Measurements from ENCODE around the gene CDC40. TPM values are rescaled to one million over a fixed set of nuclear protein-coding genes. Genes with fewer than 3 reads are reported as not detected.

CDC40 gene
- total RNA-seq, 1 donor: 21.8 TPM

- DNase-seq (ENCODE audit: low read depth): no peak
- H3K4me3 ChIP-seq (ENCODE audit: low read depth, low read length): no peak overlapping the region
- TF ChIP-seq CTCF (IDR thresholded peaks at IDR 0.05; ENCODE audit: insufficient read depth, low read length): no peak
These were observed 3.2 kb downstream of the CDC40 start for GRCh38 chr6:110183292-110183885.

- TF ChIP-seq CTCF (IDR thresholded peaks at IDR 0.05; ENCODE audit: insufficient read depth, low read length): no peak
- H3K4me3 ChIP-seq (ENCODE audit: low read depth, low read length): no peak overlapping the region
- DNase-seq (ENCODE audit: low read depth): no peak
These were observed 5.7 kb downstream of the CDC40 start for GRCh38 chr6:110185879-110186278.

GRCh38 chr6:110188791-110189190 lies 8.6 kb downstream of the CDC40 start:
- no peak for DNase-seq (ENCODE audit: low read depth)
- TF ChIP-seq CTCF (IDR thresholded peaks at IDR 0.05; ENCODE audit: insufficient read depth, low read length): no peak
- no peak overlapping the region for H3K4me3 ChIP-seq (ENCODE audit: low read depth, low read length)

GRCh38 chr6:110190726-110191125 lies 10.5 kb downstream of the CDC40 start:
- DNase-seq (ENCODE audit: low read depth): no peak
- H3K4me3 ChIP-seq (ENCODE audit: low read depth, low read length): no peak overlapping the region
- TF ChIP-seq CTCF (IDR thresholded peaks at IDR 0.05; ENCODE audit: insufficient read depth, low read length): no peak

GRCh38 chr6:110191477-110191876 lies 11.2 kb downstream of the CDC40 start:
- DNase-seq (ENCODE audit: low read depth): no peak
- no peak for TF ChIP-seq CTCF (IDR thresholded peaks at IDR 0.05; ENCODE audit: insufficient read depth, low read length)
- H3K4me3 ChIP-seq (ENCODE audit: low read depth, low read length): no peak overlapping the region

- H3K4me3 ChIP-seq (ENCODE audit: low read depth, low read length): no peak overlapping the region
- no peak for TF ChIP-seq CTCF (IDR thresholded peaks at IDR 0.05; ENCODE audit: insufficient read depth, low read length)
- DNase-seq (ENCODE audit: low read depth): no peak
These were observed 15.4 kb downstream of the CDC40 start for GRCh38 chr6:110195639-110196038.

- DNase-seq (ENCODE audit: low read depth): no peak
- no peak overlapping the region for H3K4me3 ChIP-seq (ENCODE audit: low read depth, low read length)
- TF ChIP-seq CTCF (IDR thresholded peaks at IDR 0.05; ENCODE audit: insufficient read depth, low read length): no peak
These were observed 16.6 kb downstream of the CDC40 start for GRCh38 chr6:110196874-110197273.
